ENCODE data around the gene CRACR2A.

Gene CRACR2A

DNA sequence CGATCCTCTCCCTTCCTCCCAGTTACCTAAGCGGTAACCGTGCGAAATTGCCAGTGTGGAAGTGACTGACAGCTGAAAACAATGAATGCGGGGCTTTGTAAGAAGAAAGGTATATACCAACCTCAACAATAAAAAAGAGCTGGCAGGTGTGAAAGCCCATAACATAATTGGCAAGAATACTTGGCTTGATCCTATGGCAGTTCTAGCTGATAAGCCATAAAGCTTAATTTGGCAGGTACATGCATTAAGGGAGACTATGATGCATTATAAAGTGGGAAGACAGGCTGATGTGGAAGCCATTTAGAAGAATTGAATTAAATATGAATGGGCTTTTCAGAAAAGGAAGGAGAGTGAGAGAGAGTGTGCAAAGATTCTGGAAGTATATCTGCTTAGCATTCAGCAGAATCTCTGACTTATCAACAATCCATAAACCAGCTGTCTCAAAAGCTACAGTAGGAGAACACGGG lies 71.3 kb downstream of the CRACR2A start:
- DNase-seq, result no peak

- DNase-seq, result peak; percentile 15
Observed at GRCh38 chr12:3680919-3681594, 71.9 kb downstream of the CRACR2A start.

GRCh38 chr12:3679831-3680230 lies 73.1 kb downstream of the CRACR2A start:
- DNase-seq, result no peak

DNA sequence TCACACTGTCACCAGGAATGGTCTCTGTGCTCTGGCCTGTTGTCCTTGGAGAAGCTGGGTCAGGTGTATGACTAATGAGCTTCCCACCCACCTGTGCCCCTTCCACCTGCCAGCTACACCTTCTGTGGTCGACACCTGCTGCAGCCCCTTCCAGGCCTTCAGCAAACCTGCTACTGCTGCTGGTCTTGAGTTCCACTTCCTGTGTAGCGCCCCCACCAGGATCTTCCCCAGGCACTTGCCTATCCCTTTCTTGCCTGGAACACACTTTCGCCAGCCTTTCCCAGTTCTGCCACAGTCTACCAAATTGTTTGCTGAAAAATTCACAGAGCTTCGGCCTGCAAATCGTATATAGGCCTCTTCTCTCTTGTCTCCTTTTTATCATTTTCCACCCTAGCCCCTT lies 75.3 kb downstream of the CRACR2A start:
- DNase-seq, result no peak

DNA sequence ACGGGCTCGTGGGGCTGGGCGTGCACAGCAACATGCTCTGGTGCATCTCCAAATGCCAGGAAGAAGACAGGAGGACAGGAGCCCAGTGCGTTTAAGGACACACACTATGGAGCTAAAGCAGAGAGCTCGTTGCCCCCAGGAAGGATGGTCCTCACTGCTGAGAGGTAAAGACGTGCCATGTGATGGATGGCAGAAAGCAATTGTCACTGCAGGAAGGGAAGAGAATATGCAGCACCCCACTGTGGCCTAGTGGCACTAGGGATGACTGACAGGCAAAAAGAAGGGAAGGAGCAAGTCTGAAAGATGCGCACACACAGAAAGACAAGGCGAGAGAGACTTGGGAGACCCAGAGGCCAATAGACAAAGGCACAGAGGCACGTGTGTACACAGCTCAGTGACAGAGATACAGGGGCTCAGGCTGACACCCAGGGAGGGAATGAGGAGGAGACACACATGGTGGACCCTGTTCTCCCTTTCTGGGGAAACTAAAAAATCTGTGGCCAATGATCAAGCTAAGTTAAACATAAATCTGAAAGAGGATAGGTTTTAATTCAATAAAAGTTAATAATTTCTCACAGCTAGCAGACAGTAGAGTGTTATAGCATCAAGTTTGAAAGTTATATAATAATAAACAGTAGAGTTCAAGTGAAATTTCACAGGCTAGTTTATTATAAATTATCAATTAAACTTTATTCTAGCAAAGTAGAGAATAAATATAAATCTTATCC lies 78.8 kb downstream of the CRACR2A start:
- no peak for DNase-seq

- DNase-seq, result no peak
Observed at GRCh38 chr12:3672113-3672509, 80.8 kb downstream of the CRACR2A start.

- no peak for DNase-seq
Observed at GRCh38 chr12:3671330-3672112, 81.4 kb downstream of the CRACR2A start.

DNA sequence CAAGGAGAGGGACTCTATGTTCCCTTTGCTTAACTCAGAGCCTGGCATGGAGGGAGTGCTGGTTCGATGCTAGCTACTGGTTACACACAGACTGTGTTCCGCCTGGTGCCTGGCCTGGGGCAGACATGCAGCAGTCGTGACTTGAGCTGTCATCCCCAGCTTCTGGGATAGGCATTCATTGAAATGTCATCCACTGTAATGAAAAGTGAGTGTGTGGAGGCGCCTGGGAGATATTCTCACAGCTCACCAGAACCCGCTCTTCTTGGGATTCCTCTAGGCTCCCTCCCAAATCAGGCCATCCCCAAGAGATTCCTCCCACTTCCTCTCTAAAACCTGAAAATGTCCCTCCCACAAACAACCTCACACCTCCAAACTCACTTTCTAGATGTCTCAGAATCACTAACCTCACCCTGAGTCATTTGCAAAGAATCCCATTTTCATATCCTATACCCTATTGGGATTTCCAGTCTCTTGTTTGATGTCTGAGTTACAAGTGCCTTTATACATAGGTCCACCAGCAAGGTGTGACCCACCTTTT lies 82.8 kb downstream of the CRACR2A start:
- no peak for DNase-seq

DNA sequence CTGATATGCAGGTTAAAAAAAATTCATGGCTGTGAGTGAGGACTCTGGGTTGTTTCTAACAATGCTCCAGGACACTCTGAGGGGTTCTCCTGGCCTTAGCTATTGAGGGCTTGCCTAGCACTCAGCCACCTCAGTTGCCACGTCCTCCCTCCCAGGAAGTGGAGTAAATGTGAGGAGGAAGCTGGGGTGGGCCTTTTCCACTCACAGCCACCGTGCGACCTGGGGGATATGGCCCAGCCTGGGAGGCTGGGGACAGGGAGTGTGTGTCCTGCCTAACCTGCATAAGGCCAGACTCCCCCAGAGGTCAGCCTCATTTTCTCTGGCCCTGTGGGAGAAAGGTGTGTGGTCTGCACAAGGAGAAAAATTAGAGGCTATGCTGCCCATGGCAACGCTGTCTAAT lies 83.3 kb downstream of the CRACR2A start:
- no peak for DNase-seq

GRCh38 chr12:3668479-3669165 lies 84.3 kb downstream of the CRACR2A start:
- DNase-seq, result no peak

DNA sequence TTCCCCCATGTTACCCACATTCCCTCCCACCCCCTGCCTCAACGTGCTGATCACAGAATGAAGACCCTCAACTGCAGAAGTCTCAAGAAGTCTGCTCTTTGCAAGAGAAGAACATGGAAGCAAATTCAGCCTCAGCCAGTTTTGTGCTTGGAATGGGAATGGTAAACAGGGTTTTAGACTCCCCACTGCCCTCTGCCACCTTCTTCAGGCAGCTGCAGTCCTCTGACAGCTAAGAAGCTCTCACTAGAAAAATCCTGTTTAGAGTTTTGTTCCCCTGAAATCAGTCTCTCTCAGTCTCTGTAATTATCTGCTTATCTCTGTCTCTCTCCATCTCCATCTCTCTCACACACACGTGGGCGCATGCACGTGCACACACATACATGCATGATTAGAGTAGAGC lies 85.4 kb downstream of the CRACR2A start:
- no peak for DNase-seq

GRCh38 chr12:3666441-3666840 lies 86.5 kb downstream of the CRACR2A start:
- no peak for DNase-seq

DNA sequence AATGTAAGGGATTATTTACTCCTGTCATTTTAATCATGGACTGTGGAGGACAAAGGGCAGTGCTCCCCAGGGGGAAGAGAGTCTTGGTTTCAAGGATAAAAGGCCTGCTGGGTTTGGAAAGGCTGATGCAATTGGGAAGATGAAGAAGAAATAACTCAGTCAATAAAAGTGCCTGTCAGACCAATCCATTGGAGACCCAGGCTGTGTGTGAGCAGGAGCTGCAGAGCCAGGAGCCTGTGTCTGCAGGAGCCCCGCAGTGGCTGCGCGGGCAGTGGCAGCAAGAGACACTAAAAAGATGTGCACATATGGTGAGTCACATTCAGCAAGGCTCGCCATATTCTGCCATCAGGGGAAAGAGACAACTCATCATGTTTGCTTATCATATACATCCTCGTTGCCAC lies 90.4 kb downstream of the CRACR2A start:
- DNase-seq, result no peak

DNA sequence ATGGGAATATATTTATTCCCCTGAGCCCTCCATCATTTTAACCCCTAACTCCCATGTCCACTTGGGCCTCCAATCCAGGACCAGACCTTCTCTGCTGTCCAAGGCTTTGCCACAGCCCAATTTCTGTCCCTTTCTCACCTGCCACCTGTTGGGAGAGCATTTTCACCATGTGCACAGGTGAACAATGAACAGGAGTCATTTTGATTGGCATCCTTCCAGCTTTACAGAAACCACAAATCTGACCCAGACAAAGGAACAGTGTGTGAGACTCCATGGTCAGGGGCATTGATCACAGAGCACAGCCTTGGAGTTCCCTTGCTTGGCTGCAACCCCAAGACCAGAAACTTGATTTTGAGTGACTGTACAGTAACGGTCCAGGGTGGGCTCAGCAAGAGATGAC lies 91.9 kb downstream of the CRACR2A start:
- no peak for DNase-seq

DNA sequence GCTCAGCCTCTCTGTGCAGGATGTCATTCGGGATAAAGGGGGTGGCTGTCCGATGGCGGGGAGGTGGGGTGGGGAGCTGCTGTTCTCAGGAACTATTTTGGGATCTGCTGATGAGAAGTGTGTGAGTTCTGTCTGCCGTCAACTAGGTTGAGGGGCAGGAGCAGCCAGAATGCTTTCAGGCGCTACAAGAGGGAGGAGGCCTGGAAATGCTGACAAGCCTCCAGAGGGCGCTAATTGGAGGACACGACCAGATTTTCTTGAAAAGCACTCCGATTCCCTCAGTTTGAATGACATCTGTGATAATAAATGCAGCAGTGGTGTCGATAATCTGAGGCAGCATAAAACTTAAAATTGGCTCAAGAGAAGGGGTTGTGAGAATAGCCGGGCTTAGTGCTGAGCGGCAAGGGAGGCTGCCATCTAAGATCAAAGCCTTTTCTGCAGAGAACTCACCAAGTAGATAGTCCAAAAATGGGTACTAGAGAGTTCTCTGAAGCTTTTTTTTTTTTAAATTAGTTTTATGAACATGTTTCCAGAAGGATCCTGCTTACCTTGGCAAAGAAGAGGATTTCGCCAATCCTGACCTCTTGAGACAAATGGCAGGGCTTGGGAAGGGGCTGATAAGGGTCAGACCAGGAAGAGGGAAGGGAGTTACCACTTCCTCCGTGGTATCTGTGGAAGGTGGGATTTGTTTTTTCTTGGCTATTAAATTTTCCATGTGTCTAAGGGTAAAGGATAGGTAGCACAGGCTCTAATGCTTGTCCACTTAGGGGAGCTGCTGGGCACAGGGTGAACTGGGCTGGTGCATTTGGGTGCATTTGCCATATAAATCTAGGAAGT lies 94.4 kb downstream of the CRACR2A start:
- DNase-seq, result no peak

GRCh38 chr12:3656946-3657622 lies 95.8 kb downstream of the CRACR2A start:
- DNase-seq, result no peak

DNA sequence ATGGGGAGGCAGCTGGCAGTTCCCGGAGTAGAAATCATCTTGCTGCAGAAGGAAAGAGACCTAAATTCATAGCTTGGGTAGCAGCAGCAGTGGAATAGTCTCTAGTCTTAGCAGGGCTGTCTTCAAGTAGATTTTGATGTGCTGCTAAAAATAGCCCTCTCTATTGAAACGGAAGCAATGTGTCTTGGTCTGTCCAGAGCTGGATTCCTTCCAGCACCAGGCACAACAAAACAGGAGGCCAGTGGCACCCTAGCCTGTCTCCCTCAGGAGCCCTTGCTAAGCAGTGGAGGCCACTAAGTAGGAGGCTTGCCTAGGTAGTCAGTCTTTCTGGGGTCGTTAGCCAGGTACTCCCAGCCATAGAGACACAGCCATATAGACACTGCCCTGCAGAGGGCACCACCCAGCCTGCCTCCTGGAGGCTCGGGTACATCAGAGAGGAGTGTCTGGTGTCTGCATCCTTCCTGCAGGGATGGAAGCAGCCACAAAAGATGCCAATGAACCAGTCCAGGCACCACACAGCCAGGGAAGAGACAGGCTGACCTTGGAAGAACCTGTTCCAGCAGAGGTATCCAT lies 97.5 kb downstream of the CRACR2A start:
- no peak for DNase-seq

DNA sequence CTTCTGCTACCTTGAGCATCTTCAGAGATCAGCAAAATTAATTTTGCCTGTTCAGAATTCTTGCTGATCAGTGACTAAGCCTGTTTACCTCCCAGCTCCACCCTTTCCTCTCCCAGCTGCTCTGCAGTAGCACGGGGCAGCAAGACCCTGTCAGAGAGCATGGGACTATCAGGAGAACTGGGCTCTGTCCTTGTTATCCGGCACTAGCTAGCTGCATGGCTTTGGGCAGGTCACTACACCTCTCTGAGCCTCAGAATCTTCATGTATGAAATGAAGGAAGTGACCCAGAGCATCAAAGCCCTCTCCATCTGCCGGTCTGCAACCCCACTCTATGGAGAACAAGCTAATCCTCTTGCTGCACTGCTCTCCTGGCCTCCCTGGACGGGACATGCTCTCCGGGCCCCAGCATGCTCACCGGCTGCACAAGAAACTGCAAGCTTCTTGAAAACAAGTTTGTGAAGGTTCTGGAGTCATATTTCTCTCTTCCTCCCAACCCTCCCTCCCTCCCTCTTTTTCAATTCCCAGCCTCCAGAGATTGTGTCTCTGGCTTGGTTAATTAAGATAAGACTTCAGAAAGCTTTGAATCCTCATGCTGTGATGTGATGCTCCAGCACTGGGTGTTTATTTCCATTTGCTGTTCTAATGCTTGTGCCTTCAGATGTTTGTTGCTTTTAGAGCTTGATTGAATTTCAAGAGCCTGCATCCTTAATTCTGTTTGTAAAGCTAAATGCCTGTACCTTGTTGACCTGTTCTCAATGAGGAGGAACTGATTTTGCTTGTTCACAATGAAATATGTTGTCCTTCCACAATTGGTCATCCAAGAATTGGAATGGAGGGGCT lies 101.1 kb downstream of the CRACR2A start:
- no peak for DNase-seq

GRCh38 chr12:3647504-3647903 lies 105.4 kb downstream of the CRACR2A start:
- no peak for DNase-seq
